Mesodermal cell (in vitro differentiated cells): ENCODE results near the gene LRRC27.
"Not testable (repeated sequence)": the region's sequence is repeated elsewhere in the genome, so short reads cannot be mapped to it uniquely, and the experiment has no call there.

Experiments
- H3K27ac ChIP-seq: 2 replicates; pipeline ENCODE4 v1.7.0; 2013; ENCODE audit warnings: mild to moderate bottlenecking, low read depth, low read length, moderate library complexity; ENCODE audit not compliant: severe bottlenecking
- H3K36me3 ChIP-seq: 2 replicates; pipeline ENCODE4 v1.7.1; 2013; ENCODE audit warnings: mild to moderate bottlenecking, low read length, moderate library complexity; ENCODE audit not compliant: control insufficient read depth, insufficient read depth
- H3K4me1 ChIP-seq: one replicate; pipeline ENCODE4 v1.7.1; 2013; ENCODE audit warnings: mild to moderate bottlenecking, low read length; ENCODE audit not compliant: insufficient read depth, control insufficient read depth, poor library complexity, severe bottlenecking
- H3K4me3 ChIP-seq: 2 replicates; pipeline ENCODE4 v1.7.0; 2013; ENCODE audit warnings: low read length, control low read depth, mild to moderate bottlenecking; ENCODE audit not compliant: insufficient read depth, poor library complexity, severe bottlenecking; ENCODE audit errors: extremely low read depth
- H3K9me3 ChIP-seq: 2 replicates; pipeline ENCODE4 v1.7.1; 2013; ENCODE audit warnings: mild to moderate bottlenecking, low read length, moderate library complexity; ENCODE audit not compliant: control insufficient read depth
- WGBS, 2 experiments: methylation state at CpG; one replicate each; pipeline ENCODE4 v1.1.5; 2013; ENCODE audit warnings: missing lambda C conversion rate in 2 of 2; ENCODE audit not compliant: insufficient coverage in 2 of 2; 5-methylcytosine and 5-hydroxymethylcytosine counted together

LRRC27 gene

GRCh38 chr10:132309471-132309865 is 22.5 kb upstream of the LRRC27 start:
- Histone ChIP-seq H3K9me3 (peaks cover 15% of the 10 kb centered on the region), H3K36me3 (no peaks in the 10 kb centered on the region), H3K4me3 (no peak overlapping the region), H3K4me1 (peaks cover 3% of the 10 kb centered on the region), H3K27ac (no peak overlapping the region)
- 82 to 91% methylated on average over 8 of the region's 12 CpGs for WGBS, 2 experiments

DNA sequence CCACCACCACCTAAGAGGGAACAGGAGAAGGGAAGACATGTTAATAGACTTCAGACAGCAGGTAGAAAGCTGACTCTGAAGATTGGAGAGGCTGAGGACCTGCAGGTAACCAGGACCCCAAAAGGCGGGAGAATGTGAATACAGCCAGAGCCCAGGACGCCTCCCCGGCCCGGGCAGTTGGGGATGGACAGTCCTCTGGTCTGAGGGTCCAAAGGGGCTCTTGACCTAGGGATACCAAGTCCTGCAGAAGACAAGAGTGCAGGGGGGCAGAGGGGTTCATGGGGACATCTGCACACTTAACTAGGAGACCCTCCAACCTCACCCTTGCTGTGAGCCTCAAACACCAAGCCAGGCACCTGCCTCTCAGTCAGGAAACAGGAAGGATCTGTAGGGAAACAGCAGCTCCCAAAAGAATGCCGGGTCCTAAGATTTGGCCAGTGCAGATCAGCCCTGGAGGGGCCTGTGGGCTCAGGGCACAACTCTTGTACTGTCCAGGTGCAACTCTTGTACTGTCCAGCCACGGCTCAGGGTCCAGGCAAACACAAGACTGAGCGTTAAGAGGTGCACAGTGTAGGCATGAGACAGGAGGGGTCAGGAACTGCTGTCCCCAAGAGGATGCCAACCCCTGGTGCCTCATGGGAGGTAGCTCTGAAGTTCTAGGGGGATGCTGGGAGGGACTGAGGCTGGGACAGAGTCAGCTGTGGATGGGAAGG is 22.0 kb upstream of the LRRC27 start:
- Histone ChIP-seq H3K4me3 (no peak overlapping the region), H3K4me1 (peaks cover 3% of the 10 kb centered on the region), H3K9me3 (peaks cover 15% of the 10 kb centered on the region), H3K27ac (no peak overlapping the region), H3K36me3 (no peaks in the 10 kb centered on the region)
- 91% methylated on average over 6 to 7 of the region's 7 CpGs for WGBS, 2 experiments

DNA sequence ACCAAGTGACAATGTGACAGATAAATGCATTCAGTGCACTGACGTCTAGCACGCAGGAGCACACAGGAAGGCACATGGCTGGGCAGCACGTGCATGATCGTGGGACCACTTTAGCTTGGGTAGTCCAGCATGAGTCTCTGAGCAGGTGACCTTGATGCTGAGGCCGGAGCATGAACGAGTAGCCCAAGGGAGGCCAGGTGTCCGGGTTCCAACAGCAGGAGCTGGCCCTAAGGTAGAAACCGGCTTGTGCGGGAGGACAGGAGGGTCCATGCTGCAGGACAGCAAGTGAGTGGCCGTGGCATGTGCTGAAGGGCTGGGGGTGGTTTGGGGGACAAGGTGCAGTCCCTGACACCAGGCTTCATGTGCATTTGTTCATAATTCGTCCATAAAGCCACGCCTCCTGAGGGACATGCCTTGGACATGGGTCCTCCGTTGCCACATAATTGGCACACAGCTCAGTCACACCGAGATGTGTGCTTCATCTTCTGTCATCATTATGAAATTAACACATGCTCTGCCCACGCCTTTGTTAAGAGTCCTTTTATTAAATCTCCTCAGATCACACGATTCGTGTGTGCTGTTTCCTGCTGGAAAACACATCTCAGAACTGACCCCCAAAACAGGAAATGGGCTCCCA is 21.2 kb upstream of the LRRC27 start:
- Histone ChIP-seq H3K9me3 (peaks cover 9% of the 10 kb centered on the region), H3K36me3 (no peaks in the 10 kb centered on the region), H3K4me1 (peaks cover 3% of the 10 kb centered on the region), H3K4me3 (no peak overlapping the region), H3K27ac (no peak overlapping the region)
- 92 to 96% methylated on average over 16 to 17 of the region's 17 CpGs for WGBS, 2 experiments

DNA sequence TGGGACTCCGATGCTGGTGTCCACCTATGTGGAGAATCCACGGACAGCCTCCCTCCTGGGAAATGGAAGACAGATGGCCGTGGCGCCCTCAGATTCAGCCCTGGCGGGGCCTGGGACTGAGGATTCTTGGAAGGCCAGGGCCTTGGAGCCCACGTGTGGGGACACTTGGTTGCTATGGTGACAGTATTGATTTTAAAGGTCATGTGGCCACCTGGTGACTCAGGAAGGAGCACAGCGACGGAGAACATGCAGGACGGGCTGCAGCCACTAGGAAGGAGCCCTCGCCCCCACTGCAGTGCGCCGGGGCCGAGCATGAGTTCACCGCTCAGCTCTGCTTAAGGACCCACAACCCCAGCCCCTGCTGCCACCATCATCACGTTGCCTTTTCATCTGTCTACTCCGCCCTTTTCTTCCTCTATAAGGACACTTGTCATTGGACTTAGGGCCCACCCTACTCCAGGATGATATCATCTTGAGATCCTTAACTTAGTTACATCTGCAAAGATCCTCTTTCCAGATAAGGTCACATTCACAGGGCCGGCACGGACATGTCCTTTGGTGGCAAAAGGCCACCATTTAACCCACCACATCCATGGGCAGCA is 20.6 kb upstream of the LRRC27 start:
- Histone ChIP-seq H3K4me1 (peaks cover 3% of the 10 kb centered on the region), H3K27ac (no peak overlapping the region), H3K36me3 (no peaks in the 10 kb centered on the region), H3K4me3 (no peak overlapping the region), H3K9me3 (peaks cover 3% of the 10 kb centered on the region)
- 63 to 68% methylated on average over 15 to 17 of the region's 18 CpGs for WGBS, 2 experiments

DNA sequence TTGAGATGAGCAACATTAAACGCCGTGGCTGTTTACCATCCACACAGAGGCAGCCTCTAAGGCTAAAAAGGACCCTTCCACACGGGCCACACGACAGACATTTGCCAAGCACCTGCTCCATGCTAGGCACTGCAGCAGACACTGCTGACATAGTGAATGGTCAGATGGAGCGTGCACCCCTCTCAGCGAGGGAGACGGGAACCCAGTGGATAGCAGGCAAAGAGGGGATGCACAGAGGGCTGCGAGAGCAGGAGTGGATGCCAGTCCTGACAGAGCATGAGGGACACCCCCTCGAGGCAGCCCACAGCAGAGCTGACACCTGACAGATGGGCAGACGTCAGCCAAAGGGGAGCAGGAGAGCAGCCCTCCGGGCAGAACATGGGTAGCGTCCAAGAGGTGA is 18.7 kb upstream of the LRRC27 start:
- no peaks in the 10 kb centered on the region for H3K36me3 ChIP-seq
- H3K4me3 ChIP-seq = no peak overlapping the region
- WGBS, 2 experiments = 91% methylated on average over 12 of the region's 12 CpGs
- H3K9me3 ChIP-seq = no peaks in the 10 kb centered on the region
- H3K4me1 ChIP-seq = no peaks in the 10 kb centered on the region
- H3K27ac ChIP-seq = no peak overlapping the region

DNA sequence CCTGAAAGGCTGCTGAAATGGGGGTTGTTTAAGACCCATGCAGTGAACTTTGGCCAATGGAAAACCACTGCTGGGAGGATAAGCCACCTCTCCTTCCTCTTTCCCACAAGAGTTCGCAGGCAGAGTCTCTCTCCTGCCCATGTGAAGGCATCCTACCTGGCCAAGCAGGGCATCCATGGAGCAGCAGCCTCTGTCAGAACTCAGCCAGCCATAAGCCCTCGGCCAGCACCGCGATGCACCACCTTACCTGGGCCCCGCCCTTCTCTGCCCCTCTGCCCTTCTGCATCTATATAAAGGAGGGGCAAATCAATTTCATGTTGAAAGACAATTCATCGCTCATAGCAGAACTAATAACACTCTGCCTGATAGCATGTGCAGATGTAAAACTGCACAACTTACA is 18.1 kb upstream of the LRRC27 start:
- WGBS, 2 experiments = 96 to 100% methylated on average over 3 to 5 of the region's 6 CpGs

GRCh38 chr10:132314336-132314735 is 17.7 kb upstream of the LRRC27 start:
- Histone ChIP-seq H3K9me3 (no peaks in the 10 kb centered on the region), H3K36me3 (no peaks in the 10 kb centered on the region), H3K4me3 (no peak overlapping the region), H3K27ac (no peak overlapping the region), H3K4me1 (no peaks in the 10 kb centered on the region)
- WGBS, 2 experiments = 94 to 100% methylated on average over 2 of the region's 4 CpGs

More for the DNA sequence above, 18.1 kb upstream of the LRRC27 start:
- H3K27ac ChIP-seq = no peak overlapping the region
- H3K4me3 ChIP-seq = no peak overlapping the region
- no peaks in the 10 kb centered on the region for H3K9me3 ChIP-seq
- H3K36me3 ChIP-seq = no peaks in the 10 kb centered on the region
- no peaks in the 10 kb centered on the region for H3K4me1 ChIP-seq

- 92 to 98% methylated on average over 7 of the region's 8 CpGs for WGBS, 2 experiments
- not testable (repeated sequence) for H3K36me3 ChIP-seq, H3K9me3 ChIP-seq, H3K4me3 ChIP-seq, H3K4me1 ChIP-seq, H3K27ac ChIP-seq
Observed at GRCh38 chr10:132314881-132315280, 17.1 kb upstream of the LRRC27 start.

- no peaks in the 10 kb centered on the region for H3K9me3 ChIP-seq
- H3K36me3 ChIP-seq = no peaks in the 10 kb centered on the region
- H3K27ac ChIP-seq = no peak overlapping the region
- no peak overlapping the region for H3K4me3 ChIP-seq
- 76 to 92% methylated on average over 4 to 5 of the region's 5 CpGs for WGBS, 2 experiments
- peaks cover 13% of the 10 kb centered on the region for H3K4me1 ChIP-seq
Observed at GRCh38 chr10:132316133-132316532, 15.9 kb upstream of the LRRC27 start.

DNA sequence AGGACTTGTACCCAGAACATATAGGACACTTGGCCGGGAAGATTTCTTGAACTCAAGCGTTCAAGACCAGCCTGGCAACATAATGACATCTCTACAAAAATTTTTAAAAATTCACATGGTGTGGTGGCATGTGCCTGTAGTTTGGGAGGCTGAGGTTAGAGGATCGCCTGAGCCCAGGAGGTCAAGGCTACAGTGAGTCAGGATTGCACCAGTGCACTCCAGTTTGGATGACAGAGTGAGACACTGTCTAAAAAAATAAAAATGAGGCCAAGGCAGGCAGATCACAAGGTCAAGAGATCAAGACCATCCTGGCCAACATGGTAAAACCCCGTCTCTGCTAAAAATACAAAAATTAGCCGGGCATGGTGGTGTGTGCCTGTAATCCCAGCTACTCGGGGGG is 14.5 kb upstream of the LRRC27 start:
- 60% methylated on average over 1 of the region's 6 CpGs; no CpG with 5 or more reads in 1 of the 2 experiments for WGBS, 2 experiments
- H3K36me3 ChIP-seq, H3K27ac ChIP-seq, H3K4me3 ChIP-seq, H3K9me3 ChIP-seq: not testable (repeated sequence)
- peaks cover 13% of the 10 kb centered on the region for H3K4me1 ChIP-seq
